Thyroid gland (tissue), 4 donors: ENCODE measurements around the gene EHMT1.

ENCODE experiments used
- POLR2A ChIP-seq, 2 donors: fragments of 450-650 bp; IDR thresholded peaks; one replicate each; pipeline ENCODE4 v1.6.1; 2017; ENCODE audit warnings: antibody characterized with exemption in 2 of 2, mild to moderate bottlenecking in 2 of 2, moderate library complexity in 1 of 2
- TF ChIP-seq, protein P1 (sequence below), 6 experiments: fragments of 200-600 bp in 3 of 6; fragments of 450-650 bp in 3 of 6; sonication (generic) in 3 of 6; IDR thresholded peaks; one replicate each; pipeline ENCODE4 v1.5.1; 2016 to 2019; ENCODE audit warnings: antibody characterized with exemption in 6 of 6, mild to moderate bottlenecking in 2 of 6, inconsistent platforms in 1 of 6, moderate library complexity in 1 of 6

DNA sequence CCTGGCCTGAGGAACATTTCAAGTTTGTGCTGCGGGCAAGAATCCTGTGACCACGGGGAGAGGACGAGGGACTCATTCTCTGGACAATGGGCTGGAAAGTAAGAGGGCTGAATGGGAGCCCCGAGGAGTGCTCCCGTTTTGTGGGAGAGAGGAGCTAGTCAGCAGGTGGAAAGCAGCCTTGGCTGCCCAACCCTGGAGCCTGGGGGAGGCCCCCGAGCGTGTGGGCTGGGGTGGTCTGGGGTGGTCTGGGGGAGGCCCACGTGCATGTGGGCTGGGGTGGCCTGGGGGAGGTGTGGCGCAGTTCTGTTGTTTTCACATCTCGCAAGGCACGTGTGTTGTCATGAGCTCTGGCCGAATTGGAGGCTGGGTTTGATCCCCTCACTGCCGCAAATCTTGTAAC, 27.5 kb downstream of the EHMT1 start:
- TF ChIP-seq, protein P1, sequence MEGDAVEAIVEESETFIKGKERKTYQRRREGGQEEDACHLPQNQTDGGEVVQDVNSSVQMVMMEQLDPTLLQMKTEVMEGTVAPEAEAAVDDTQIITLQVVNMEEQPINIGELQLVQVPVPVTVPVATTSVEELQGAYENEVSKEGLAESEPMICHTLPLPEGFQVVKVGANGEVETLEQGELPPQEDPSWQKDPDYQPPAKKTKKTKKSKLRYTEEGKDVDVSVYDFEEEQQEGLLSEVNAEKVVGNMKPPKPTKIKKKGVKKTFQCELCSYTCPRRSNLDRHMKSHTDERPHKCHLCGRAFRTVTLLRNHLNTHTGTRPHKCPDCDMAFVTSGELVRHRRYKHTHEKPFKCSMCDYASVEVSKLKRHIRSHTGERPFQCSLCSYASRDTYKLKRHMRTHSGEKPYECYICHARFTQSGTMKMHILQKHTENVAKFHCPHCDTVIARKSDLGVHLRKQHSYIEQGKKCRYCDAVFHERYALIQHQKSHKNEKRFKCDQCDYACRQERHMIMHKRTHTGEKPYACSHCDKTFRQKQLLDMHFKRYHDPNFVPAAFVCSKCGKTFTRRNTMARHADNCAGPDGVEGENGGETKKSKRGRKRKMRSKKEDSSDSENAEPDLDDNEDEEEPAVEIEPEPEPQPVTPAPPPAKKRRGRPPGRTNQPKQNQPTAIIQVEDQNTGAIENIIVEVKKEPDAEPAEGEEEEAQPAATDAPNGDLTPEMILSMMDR (IDR thresholded peaks at IDR 0.05), result no peak
- no peak for TF ChIP-seq POLR2A (IDR thresholded peaks at IDR 0.05)
